NCI-H146 treated with DMSO at 0.1 percent for 48 hours (cell line): Measurements from ENCODE around the gene TJAP1.
"Not testable (repeated sequence)": the region's sequence is repeated elsewhere in the genome, so short reads cannot be mapped to it uniquely, and the experiment has no call there.

Experiments used
- DNase-seq: peaks from one replicate; lab custom pipeline; 2025; ENCODE audit not compliant: unreplicated experiment; lab: John Stamatoyannopoulos, UW

The TJAP1 gene

DNA sequence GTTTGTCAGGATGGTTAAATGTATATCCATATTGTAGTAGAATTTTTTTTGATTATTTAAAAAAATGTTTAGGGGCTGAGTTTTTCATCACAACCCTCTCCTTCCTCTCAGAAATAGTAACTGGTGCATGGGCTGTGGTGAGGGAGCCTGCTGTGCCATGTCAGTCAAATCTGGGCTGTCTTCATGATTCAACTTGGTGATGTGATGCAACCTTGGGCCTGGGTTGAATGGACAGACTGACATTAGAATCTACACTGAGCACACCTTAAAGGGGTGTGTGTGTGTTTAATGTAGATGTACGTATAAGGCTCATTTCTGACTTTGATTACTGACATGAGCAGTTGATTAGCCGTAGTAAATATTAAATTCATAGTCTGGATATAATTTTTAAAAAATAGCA lies 3.7 kb downstream of the TJAP1 start:
- DNase-seq = no peak

DNA sequence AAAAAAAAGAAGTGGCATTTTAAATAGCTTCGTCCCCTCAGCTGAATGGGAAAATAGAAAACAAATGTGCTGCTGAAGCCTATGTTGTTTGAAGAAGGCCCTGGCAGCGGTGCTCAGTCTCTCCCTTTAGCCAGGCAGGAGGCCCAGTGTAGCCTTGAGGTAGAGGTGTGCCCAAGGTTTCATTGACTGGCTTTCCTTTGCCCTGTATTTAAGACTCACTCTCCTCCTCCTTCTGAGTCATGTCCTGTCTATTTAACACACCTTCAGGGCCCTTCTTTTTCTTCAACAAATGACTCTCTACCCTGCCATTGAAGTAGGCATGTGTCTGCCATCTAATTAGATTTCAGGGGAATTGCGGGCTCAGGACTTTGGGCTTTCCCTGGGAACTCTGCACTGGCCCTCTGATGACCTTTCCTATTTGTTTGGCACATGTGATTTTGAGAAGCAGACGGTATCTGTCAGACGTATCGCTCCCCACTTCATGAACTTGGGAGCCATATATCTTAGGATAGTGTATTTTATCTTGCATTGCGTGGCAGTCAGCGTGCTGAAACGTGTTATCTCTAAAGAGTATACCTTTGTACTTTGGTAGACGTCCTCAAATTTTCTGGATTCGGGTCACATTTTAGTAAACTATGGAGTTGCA lies 4.3 kb downstream of the TJAP1 start:
- DNase-seq = no peak

DNA sequence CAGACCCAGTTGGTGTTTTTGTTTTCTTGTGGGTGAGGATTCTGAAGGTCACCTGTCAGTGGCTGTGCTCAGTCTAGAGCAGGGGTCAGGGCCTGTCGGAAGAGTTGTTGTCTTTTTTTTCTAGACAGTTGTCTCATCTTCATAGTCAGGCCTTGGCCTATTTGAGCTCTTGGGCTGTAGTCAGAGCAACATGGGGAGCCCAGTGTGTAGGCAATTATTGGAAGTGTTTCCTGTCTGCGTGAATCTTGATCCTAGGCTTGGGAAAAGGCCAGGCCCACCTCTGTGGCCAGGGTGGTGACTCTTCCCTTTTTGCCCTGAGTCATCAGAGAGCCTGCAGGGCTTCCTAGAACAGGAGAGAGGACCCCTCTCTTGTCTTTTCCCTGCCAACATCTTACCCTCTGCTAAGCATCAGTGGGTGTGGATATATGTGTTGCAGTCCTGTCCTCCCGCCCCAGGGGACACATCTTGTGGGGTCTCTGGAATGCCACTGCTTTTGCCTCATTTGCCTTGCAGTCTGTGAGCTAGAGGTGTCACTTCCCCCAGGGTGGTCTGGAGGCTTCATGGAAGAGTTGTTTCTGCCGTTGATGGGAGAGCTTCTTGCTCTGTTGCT lies 11.4 kb downstream of the TJAP1 start:
- DNase-seq = no peak

DNA sequence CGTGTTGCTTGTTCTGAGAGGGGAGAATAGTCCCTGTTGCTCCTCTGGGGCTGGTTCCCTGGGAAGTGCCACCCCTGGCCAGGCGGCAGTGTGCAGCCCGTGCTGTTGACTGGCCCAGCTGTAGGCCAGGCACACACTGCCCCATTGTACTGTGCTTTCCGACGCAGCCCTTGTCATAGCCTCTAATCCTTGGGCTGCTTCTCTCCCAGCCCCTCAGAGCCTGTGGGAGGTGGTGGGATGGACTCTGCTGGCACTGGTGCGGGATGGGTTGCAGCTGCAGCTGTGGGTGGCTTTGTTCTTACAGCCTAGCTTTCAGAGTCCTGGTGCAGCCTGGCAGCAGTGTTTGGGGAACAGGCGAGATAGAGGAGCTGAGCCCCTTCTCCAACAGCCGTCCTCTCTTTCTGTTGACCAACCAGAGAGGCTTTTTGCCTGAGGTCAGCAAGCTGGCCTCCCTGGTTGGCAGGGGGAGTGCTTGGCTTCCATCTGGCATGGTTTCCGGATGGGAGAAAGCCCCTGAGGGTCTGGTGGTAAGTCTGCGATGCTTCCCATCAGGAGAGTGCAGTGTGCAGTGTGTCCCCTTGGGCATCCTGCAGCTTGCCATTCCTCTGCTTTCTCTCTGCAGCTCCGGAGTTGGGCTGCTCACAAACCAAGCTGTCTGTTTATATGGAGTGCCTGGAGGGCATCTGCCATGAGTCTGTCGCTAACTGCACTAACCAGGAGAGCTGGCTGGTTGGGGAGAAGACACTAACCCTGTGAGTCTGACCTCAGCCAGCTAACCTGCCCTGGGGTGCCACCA lies 12.1 kb downstream of the TJAP1 start:
- no peak for DNase-seq

DNA sequence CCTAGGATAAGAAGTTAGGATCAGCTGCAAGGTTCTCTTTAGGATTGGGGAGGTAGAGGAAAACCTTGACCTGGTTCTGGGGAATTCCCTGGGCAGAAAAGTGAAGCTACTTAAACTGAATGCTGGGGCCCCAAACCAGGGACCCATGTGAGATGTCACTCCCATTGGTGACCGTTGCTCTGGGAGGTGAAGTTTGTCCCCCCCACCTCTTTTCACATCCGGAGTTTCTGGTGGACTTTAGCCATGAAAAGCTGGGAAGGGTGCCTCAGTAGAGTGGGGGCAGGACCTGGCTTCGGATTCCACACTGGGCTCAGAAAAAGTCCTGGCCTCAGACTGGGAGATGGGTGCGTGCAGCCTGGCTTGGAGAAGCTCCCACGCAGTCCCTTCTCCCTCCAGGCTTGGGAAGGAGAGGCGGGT lies 13.2 kb downstream of the TJAP1 start:
- no peak for DNase-seq

DNA sequence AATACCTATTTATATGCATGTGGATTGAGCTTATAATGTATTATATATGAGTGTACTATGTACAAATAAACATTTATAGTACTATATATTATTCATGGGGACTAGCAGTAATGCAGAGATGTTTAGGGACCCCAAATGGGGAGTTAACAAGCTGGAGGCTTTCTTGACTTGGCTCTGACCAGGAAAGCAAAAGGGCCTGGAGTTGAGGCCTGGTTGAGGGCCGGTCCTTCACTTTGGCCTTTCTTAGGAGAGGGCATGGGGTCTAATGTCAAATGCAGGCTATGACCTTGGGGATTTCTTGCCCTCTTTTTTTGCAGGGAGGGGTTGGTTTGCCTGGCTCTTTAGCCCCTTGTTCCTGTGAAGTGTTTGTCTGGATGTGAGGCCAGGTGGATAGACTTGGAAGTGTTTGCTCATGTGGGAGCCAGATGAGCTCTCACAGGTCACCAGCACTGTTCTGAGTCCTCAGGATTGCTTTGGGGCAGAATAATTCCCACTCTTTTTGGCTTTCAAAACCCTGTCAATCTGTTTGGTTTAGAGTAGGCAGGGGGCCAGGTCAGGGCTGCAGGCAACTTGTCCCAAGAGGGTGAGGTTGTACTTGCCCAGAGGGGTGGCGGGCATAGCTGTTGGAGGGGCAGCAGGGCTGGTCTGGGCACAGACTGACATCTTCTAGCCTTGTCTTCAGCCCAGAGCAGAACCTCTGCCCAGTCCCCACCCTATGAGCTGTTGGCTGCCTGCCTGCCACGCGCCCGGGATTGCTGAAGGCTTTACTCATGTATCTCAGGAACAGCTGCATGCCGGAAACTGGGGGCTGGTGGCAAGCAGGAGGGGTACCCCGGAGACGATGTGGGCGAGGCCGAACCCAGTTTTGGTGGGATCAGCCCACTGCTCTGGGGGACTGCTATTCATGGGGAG lies 14.6 kb downstream of the TJAP1 start:
- DNase-seq = no peak

DNA sequence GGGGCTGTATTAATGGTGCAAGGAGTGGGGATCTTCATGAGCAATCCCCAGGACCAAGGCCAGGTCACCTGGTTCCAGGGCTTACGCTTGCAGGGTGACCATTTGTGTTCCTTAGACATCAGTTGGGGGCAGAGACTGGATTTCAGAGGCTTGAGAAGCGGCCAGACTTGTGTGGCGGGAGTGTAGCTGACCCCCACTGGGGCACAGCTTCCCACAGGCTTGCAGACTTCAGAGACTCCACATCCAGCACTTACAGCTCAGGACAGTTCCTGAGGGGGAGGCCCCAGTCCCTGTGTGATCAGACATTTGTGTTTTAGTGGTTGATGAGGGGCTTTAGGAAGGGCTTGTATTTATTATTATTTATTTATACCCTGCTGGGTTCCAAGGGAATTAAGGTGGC lies 15.3 kb downstream of the TJAP1 start:
- no peak for DNase-seq

DNA sequence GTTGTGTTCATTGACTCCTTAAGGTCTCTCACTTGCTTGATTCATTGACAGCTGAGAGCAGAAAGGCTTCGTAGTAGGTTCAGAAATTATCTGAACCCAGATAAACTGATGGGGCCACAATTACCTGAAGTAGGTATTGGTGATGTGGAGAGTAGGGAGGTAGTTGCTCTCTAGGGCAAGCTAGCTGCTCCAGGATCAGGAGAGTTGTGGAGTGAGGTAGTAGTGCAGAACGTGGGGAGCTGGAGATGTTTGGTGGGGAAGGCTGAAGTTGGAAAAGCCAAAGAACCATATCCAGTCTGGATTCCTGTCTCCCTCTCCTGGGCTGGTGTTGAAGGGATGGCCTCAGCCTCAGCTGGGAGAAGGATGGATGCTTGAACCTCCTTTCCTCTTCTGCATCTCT lies 15.9 kb downstream of the TJAP1 start:
- DNase-seq = no peak

DNA sequence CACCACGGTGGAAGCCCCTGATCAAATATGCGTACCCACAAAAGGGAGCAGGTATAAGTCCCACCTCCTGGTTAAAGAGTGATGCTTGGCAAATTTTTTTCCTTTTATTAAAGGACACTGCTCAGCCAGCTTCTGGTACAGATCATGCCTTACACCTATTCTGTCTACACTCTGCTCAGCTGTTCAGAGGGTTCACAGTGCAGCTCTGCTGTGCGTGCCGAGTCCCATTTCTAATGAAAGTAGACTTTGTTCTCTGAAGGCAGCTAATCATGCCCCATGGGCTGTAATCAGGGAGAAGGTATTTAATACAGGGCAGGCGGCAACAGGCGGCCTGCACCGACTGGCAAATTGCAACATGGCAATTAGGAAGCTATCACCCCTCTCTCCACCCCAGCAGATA lies 16.5 kb downstream of the TJAP1 start:
- no peak for DNase-seq

DNA sequence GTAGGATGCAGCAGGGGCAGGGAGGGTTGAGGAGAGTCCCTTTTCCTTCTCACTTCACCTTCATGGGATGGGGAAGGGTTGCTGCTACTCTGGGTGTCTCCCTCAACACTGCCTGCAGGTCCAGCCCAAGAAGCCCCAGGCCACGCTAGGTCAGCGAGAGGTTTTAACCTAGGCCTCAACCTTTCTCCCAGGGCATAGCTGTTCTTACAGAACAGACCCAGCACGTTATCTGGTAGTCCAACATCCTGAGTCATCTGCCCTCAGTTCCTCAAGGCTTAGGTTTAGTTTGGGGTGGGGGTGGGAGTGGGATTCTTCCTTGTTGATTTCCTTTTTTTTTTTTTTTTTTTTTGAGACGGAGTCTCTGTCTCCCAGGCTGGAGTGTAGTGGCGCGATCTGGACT lies 17.0 kb downstream of the TJAP1 start:
- DNase-seq = no peak

DNA sequence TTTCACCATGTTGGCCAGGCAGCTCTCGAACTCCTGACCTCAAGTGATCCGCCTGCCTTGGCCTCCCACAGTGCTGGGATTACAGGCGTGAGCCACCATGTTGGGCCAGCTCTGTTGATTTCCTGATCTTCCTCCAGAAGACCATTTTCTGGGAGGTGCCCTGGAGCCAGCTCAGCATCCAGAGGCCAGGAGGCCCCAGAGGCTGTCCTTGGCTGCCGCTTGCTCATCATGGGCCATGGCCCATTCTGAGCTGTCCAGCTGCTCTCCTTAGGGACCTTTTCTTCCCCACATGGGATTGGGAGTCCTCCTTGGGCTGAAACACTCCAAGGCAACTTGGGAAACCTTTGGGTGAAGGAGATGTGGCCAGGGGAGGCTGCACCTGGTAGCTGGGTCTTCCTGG lies 17.4 kb downstream of the TJAP1 start:
- no peak for DNase-seq

DNA sequence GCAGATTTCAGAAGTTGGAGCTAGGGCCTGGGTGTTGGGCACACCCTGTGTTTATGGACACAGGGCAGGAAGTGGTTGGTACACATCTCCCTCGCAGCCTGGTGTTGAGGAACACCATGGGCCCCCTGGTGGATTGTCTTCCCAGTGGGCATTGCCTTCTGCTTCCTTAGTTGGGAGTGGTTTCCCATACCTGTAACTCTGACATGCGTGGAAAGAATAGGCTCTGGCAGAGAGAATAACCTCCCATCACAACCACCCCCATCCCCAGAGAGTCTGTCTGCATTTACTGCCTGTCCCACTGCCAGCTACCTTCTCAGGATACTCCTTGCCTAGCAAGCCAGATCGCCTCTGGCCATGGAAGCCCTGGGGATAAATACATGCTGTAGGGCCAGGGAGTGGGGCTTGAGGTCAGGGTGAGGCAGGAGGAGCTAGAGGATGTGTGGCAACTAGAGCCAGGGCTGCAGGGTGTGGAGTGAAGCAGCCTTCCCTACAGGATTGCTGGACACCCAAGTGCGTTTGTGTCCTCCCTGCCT lies 18.1 kb downstream of the TJAP1 start:
- no peak for DNase-seq

DNA sequence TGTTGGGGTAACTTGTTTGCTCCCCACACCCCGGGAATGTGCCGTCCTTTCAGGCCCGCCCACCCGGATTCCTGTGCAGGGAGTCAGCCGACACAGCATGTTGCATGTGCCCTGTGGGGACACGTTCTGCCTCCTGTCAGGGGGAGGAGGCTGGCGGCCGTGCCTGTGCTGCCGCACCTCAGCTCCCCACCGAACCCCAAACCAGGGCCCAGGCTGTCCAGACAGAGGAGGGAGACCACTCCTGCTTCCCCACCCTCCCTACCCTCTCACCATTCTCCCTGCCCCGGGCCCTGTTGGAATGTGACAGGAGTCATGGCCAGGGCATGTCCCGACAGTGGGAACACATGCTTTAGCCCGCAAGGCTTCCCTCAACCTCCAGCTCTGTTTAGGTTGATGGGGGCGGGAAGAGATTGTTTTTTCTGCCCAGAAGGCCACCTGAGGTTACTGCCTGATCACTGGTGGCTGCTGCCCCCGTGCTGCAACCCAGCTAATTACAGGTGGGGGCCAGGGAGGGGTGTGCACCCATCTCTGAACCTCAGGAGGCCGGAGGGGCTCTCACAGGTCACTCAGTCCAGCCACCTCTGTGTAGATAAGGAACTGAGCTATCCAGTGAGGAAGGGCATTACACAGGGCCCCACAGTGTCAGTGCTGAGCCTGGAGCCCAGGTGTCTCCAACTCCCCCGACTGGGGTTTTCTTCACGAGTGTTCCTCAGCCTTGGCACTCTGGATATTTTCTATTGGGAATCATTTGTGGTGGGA lies 19.2 kb downstream of the TJAP1 start:
- DNase-seq = no peak

DNA sequence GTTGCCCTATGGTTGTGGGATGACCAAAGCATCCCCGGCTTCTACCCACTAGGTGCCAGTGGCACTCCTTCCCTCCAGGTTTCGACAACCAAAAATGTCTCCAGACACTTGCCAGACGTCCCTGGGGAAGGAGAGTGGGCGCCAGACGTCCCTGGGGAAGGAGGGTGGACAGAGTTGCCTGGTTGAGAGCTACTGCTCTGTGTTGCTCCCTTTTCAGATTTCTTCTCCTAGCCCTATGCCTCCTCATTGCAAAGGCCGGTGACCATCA lies 19.7 kb downstream of the TJAP1 start:
- DNase-seq = no peak

DNA sequence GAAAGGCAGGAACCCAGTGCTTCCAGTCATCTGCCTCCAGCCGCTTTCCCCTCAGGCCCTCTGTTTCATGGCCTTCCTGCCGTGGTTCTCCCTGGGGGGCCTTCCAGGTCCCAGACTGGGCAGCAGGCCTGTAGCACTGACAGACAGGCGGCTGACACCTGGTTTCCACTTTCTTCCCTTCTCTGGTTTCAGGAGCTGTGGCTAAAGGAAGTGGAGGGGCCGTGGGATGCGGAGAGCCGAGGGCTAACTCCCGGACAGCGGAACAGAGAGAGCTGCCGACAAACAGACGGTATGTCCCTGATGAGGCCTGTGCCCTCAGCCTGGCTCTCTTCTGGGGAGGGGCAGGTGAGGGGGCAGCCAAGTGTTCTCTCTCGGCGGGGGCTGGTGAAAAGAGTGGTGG lies 20.3 kb downstream of the TJAP1 start:
- no peak for DNase-seq

DNA sequence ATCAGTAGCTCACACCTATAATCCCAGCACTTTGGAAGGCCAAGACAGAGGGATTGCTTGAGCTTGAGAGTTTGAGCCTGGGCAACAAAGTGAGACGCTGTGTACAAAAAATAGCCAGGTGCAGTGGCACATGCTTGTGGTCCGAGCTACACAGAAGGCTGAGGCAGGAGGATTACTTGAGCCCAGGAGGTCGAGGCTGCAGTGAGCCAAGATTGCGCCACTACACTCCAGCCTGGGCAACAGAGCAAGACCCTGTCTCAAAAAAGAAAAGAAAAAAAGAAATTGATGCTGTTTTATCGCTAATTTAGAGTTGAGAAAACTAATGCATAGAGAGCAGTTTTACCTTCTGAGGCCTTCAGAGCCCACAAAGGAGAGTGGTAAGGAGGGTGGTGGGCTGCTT lies 20.9 kb downstream of the TJAP1 start:
- DNase-seq = not testable (repeated sequence)

DNA sequence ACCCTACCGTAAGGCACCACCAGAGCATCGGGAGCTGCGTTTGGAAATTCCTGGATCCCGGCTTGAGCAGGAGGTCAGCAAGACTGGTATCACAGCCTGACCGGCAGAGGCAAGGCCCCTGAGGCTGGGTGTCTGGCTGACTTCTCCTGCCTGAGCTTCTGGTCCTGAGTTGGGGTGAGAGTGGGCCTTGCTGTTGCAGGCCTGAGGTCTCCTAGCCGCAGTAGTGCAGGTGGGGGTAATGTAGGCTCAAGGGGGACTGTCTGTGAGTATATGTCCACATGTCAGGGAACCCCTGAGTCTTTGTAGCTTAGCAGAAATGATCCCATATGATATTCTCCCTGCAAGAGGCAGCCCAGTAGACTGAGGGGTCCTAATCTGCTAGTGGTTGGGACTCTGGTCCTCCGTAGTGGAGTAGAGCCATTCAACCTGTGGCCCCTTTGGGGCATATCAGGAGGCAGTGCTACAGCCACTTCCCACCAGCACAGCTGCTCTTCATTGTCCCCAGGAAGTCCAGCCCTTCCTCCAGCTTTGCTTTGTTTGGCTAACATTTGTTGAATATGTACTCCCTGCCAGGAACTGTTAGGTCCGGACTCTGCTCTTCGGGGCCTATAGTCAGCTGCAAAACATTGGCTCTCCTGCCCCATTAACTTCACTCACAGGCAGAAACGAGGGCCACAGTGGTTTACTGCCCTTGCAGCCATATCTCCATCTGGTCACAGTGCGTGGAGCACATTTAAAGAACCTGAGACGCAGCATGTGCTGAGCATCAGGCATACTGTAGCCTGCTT lies 21.9 kb downstream of the TJAP1 start:
- no peak for DNase-seq

DNA sequence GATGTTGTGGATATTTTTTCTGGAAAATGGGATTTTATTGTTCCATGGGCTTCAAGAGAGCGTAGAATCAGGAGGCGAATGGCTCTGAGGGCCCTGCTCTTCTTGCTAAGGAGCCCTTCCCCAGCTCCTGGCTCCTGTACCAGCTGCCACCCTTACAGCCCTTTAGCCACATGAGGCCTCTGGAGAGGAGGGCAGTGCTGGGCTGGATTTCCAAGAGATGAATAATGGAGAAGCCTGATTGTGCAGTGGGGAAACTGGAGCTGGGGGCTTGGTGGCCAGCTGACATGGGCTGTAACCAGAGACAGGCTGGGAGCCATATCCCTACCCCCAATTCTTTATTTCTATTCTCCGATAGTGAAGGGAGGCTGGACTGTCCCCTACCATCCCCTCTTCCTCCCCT lies 23.6 kb downstream of the TJAP1 start:
- no peak for DNase-seq

DNA sequence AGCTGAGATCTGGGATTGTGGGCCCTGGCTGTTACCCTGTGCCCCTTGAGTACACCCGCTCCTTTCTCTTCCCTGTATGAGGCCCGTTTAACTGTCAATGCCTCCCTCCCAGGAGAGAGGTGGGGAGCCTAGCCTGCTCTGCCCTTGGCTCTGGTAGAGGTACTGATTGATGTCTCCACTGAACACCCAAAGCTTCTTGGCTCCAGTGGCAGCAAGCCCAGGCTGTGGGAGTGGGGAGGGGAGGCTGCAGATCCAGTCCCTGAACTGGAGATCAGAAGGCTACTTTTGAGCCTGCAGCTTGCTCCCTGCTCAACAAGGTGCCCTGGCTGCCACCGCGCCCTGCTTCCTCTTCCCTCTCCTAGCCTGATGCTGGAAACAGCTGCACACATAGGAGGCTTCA lies 25.3 kb downstream of the TJAP1 start:
- DNase-seq = no peak

DNA sequence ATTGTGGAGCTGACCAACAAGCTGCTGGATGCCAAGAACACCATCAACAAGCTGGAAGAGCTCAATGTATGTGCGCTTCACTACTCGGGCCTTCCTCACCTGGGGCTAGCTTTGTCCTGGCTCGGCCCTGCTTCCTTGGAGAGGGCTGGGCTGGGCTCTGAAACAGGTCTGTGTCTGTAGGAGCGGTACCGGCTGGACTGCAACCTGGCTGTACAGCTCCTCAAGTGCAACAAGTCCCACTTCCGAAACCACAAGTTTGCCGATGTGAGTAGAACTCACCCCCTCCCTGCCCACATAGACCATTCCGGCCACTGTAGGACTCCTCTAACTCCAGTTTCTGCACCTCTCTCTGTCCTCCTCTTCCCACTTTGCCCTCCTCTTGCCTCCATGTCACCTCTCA lies 26.1 kb downstream of the TJAP1 start:
- DNase-seq = no peak
